HG02623 (cell line): ENCODE measurements around the gene GRIPAP1.

Experiments
- ATAC-seq: cut with Tn5 transposase; IDR thresholded peaks from one replicate; pipeline ENCODE4 v1.9.1; 2021; ENCODE audit warnings: moderate library complexity; ENCODE audit not compliant: unreplicated experiment

Gene GRIPAP1

DNA sequence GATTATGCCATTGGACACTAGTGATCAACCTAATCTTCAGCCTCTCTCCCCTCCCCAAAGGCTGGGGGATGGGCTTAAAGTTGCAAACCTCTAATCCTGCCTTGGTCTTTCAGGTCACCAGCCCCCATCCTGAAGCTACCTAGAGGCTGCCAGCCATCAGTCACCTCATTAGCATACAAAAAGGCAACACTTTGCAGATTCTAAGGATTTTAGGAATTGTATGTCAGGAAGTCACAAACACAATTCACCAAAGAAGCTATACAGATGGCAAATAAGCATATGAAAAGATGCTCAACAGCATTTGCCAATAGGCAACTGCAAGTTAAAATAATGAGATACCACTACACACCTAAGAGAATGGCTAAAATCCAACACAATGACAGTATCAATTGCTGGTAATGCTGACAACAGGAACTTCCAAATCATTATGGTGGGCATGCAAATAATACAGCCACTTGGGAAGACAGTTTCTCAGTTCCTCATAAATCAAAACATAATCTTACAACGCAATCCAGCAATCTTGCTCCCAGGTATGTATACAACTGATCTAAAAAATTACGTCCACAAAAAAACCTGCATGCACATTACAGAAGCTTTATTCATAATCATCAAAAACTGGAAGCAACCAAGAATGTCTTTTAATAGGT is 74.2 kb downstream of the GRIPAP1 start:
- ATAC-seq: no peak

- ATAC-seq: no peak
Measured at GRCh38 chrX:48927123-48927522, 74.9 kb downstream of the GRIPAP1 start.

DNA sequence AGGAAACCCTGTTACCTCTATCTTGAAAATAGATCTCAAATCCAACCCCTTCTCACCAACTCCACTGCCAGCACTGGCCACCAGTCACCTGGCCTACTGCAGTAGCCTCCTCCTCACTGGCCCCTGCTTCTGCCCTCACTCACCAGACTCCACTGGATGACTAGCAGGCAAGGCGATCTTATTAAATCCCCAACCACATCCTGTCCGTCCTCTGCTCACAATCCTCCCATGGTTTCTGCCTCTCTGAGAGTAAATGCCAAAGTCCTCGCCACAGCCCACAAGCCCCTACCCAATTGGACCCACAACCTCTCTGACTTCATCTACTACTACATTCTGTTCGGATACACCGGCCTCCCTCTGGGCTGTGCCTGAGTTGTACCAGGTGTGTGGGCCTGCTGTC is 77.8 kb downstream of the GRIPAP1 start:
- no peak for ATAC-seq

DNA sequence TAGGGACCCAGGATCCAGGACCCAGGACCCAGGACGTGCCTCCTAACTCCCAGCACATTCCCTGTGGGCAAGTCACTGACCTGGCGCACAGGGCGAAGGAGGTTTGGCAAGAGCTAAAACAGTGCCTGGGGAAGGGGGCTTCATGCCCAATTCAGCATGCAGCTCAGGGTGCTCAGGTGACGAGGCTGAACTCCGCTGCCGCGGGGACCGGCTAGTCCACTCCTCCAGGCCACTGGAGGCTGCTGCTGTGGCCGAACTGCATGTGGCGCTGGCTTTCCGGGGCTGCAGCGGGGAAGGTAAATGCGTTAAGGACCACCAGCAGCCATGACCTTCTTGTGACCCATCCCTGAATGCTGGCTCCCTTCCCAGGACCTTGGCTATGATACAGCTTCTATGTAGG is 78.3 kb downstream of the GRIPAP1 start:
- ATAC-seq: no peak
